KMS-11 (cell line): ENCODE results near the gene KCNN3.
A peak's percentile ranks its signal among the peaks of the same experiment; 100 is the strongest.

ENCODE experiments used
- H2AFZ ChIP-seq: fragments of 200-600 bp; sonication (generic); 2 replicates; pipeline ENCODE4 v1.6.1; 2016; ENCODE audit warnings: antibody characterized with exemption, mixed run types, low read depth
- H3K27ac ChIP-seq: fragments of 200-600 bp; sonication (generic); 2 replicates; pipeline ENCODE4 v1.6.1; 2016; ENCODE audit warnings: mild to moderate bottlenecking, mixed run types
- H3K27me3 ChIP-seq: fragments of 200-600 bp; sonication (generic); 2 replicates; pipeline ENCODE4 v1.6.1; 2017; ENCODE audit warnings: mild to moderate bottlenecking, low read depth, mixed run types, moderate library complexity; ENCODE audit not compliant: insufficient read depth
- H3K36me3 ChIP-seq: fragments of 200-600 bp; sonication (generic); 2 replicates; pipeline ENCODE4 v1.6.1; 2017; ENCODE audit warnings: mild to moderate bottlenecking, mixed run types; ENCODE audit not compliant: insufficient read depth
- H3K4me1 ChIP-seq: fragments of 200-600 bp; sonication (generic); 2 replicates; pipeline ENCODE4 v1.6.1; 2016; ENCODE audit warnings: mild to moderate bottlenecking, low read depth, mixed run types; ENCODE audit not compliant: poor library complexity, severe bottlenecking
- H3K4me2 ChIP-seq: fragments of 200-600 bp; sonication (generic); 2 replicates; pipeline ENCODE4 v1.7.0; 2016; ENCODE audit warnings: mild to moderate bottlenecking, mixed run types
- H3K4me3 ChIP-seq: fragments of 200-600 bp; sonication (generic); IDR thresholded peaks from 2 replicates; pipeline ENCODE4 v1.6.1; 2017; ENCODE audit warnings: low read depth, low read length, mixed read lengths; ENCODE audit not compliant: insufficient read depth
- H3K79me2 ChIP-seq: fragments of 200-600 bp; sonication (generic); 2 replicates; pipeline ENCODE4 v1.6.1; 2016; ENCODE audit warnings: low read depth, mixed run types; ENCODE audit not compliant: insufficient read depth
- H3K9ac ChIP-seq: fragments of 200-600 bp; sonication (generic); 2 replicates; pipeline ENCODE4 v1.6.1; 2016; ENCODE audit warnings: mild to moderate bottlenecking, mixed run types
- H4K20me1 ChIP-seq: fragments of 200-600 bp; sonication (generic); 2 replicates; pipeline ENCODE4 v1.6.1; 2016; ENCODE audit warnings: mild to moderate bottlenecking, mixed run types; ENCODE audit not compliant: insufficient read depth
- TF ChIP-seq, protein P1 (sequence below): fragments of 200-600 bp; sonication (generic); conservative IDR thresholded peaks from 2 replicates; pipeline ENCODE4 v1.6.1; 2017; ENCODE audit warnings: low read depth, mild to moderate bottlenecking, antibody characterized with exemption, low read length, moderate library complexity, mixed read lengths

The KCNN3 gene

GRCh38 chr1:154745750-154746425 lies 124.2 kb downstream of the KCNN3 start:
- Histone ChIP-seq H3K4me1 (peaks cover 76% of the 10 kb centered on the region), H3K27ac (no peak overlapping the region), H3K4me2 (peak overlapping the region; percentile 71), H3K4me3 (peak overlapping the region; percentile 27), H3K79me2 (no peaks in the 10 kb centered on the region), H3K27me3 (peaks cover 95% of the 10 kb centered on the region), H4K20me1 (0 out of 2 replicates have a peak, but pooled peaks cover 9% of the 10 kb centered on the region), H3K36me3 (no peaks in the 10 kb centered on the region), H2AFZ (no peak overlapping the region), H3K9ac (no peak overlapping the region)
- TF ChIP-seq, protein P1, sequence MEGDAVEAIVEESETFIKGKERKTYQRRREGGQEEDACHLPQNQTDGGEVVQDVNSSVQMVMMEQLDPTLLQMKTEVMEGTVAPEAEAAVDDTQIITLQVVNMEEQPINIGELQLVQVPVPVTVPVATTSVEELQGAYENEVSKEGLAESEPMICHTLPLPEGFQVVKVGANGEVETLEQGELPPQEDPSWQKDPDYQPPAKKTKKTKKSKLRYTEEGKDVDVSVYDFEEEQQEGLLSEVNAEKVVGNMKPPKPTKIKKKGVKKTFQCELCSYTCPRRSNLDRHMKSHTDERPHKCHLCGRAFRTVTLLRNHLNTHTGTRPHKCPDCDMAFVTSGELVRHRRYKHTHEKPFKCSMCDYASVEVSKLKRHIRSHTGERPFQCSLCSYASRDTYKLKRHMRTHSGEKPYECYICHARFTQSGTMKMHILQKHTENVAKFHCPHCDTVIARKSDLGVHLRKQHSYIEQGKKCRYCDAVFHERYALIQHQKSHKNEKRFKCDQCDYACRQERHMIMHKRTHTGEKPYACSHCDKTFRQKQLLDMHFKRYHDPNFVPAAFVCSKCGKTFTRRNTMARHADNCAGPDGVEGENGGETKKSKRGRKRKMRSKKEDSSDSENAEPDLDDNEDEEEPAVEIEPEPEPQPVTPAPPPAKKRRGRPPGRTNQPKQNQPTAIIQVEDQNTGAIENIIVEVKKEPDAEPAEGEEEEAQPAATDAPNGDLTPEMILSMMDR = no peak

DNA sequence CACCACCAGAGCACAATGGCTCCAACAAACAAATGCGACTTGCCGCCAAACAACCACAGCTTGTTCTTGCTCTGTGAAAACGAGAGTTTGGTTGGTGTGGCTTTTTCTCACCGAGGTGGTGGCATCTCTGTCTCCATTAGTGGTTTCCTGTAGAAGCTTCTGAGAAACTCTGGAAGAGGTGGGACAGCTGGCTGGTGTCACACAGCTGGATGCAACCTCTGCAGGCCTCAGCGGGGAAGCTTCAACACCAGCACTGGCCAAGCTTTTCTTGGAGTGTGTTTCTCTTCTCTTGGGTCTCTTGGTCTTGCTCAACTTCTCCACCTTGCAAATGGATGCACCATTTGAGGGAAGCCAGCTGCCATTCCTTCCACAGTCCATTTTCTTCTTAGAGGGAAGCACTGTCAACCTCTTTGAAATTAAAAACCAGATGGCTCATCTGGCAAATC lies 124.8 kb downstream of the KCNN3 start:
- Histone ChIP-seq H3K9ac (no peak overlapping the region), H3K4me1 (peaks cover 70% of the 10 kb centered on the region), H2AFZ (no peak overlapping the region), H3K4me2 (peak overlapping the region; percentile 71), H3K27ac (no peak overlapping the region), H3K79me2 (no peaks in the 10 kb centered on the region), H4K20me1 (0 out of 2 replicates have a peak, but pooled peaks cover 9% of the 10 kb centered on the region), H3K27me3 (peaks cover 96% of the 10 kb centered on the region), H3K36me3 (no peaks in the 10 kb centered on the region), H3K4me3 (peak overlapping the region; percentile 67)
- TF ChIP-seq, protein P1 = no peak; the same call in 1 of the 2 replicates

DNA sequence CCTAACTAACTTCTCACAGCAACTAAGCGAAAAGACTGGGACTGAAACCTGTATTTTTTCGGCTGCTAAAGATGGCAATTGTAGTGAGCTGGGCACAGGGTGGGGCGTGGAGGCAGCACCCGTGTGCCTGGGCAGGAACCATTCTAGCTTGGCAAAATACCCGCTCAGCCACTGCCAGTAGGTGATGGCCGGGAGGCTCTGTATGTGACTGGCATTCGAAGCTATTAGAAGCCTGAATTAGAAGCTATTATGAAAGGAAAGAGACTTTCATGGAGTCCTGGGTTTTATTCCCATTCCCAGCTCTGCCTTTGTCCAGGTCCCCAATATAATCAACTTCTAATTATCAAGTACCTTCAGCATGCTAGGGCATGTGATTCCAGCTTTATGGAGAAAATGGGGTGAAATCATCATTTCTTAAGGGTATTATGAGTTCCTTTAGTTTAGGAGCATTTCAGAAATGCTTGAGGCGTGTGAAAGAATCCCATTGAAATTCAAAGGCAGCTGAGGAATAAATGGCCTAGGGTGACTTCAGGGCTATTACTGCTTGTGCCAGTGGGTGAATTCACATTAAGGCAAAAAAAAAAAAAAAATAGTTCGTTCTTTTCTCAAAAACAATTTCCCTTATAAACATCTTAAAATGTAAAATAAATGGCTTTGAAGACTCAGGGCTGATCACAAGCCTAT lies 125.6 kb downstream of the KCNN3 start:
- Histone ChIP-seq H3K27me3 (peaks cover 96% of the 10 kb centered on the region), H3K4me2 (peak overlapping the region; percentile 71), H3K79me2 (no peaks in the 10 kb centered on the region), H3K4me3 (peak overlapping the region; percentile 67), H3K4me1 (peaks cover 70% of the 10 kb centered on the region), H3K36me3 (no peaks in the 10 kb centered on the region), H3K9ac (no peak overlapping the region), H4K20me1 (0 out of 2 replicates have a peak, but pooled peaks cover 9% of the 10 kb centered on the region), H3K27ac (no peak overlapping the region), H2AFZ (no peak overlapping the region)
- TF ChIP-seq, protein P1 = no peak

DNA sequence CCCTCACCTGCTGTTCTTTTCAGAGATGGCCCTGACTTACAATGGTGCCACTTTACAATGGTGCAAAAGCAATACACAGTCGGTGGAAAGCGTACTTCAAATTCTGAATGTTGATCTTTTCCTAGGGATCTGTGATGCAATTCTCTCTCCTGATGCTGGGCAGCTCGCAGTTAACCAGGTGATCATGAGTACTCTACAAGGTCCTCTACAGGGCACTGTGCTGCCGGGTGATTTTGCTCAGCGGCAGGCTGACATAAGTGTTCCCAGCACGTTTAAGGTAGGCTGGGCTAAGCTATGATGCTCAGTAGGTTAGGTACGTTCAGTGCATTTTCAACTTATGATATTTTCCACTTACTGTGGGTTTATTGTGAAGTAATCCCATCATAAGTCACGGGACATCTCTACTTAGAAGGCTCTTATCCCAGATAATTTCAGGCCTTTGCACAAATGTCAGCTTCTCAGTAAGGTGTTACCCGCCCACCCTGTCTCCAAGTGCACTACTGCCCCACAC lies 126.5 kb downstream of the KCNN3 start:
- H3K79me2 ChIP-seq = no peaks in the 10 kb centered on the region
- TF ChIP-seq, protein P1 = no peak
- H3K27me3 ChIP-seq = peaks cover 96% of the 10 kb centered on the region
- peaks cover 63% of the 10 kb centered on the region for H3K4me1 ChIP-seq
- H4K20me1 ChIP-seq = 0 out of 2 replicates have a peak, but pooled peaks cover 8% of the 10 kb centered on the region
- H3K36me3 ChIP-seq = no peaks in the 10 kb centered on the region
- H3K4me2 ChIP-seq = no peak overlapping the region
- H2AFZ ChIP-seq = no peak overlapping the region
- H3K4me3 ChIP-seq = no peak overlapping the region
- no peak overlapping the region for H3K27ac ChIP-seq
- H3K9ac ChIP-seq = no peak overlapping the region
